ENCODE data around the gene B3GNT3. TPM values are rescaled to one million over a fixed set of nuclear protein-coding genes. Genes with fewer than 3 reads are reported as not detected.

Gene B3GNT3
- total and polyA plus RNA-seq, 2 of the 4 experiments (the other 2 are of a cell fraction), result not detected

DNA sequence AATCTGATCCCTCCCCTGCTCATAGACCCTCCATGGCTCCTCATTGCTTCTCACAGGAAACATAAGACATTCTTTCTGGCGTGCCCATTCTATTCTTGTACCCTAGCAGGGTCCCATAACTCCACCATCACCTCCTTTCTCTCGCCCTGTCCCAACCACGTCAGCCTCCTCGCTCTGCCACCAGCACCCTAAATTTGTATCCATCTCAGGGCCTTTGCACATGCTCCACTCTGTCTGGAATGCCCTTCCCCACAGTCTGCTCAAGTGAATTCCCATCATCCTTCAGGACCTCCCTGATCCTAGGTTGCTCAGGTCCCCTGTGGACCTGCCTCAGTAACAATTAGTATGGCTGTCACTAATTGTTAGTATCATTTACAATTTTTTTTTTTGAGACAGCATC, 10.5 kb downstream of the B3GNT3 start:
- no peak overlapping the region for H3K9ac ChIP-seq (ENCODE audit: low read depth, low read length)
- no peaks in the 10 kb centered on the region for H3K79me1 ChIP-seq (ENCODE audit: low read depth in 1 of 2, low read length in 2 of 2)
- ATAC-seq (ENCODE audit: low read depth) (no peak), DNase-seq (no peak)
- H3K18ac ChIP-seq (ENCODE audit: low read depth, low read length), result no peak overlapping the region
- H3K9me3 ChIP-seq (ENCODE audit: control insufficient read depth, insufficient read depth, low read length), result 0 out of 2 replicates have a peak, but pooled peaks cover 2% of the 10 kb centered on the region
- in situ Hi-C loops (cut with MboI; ENCODE audit: low sequenced_read_pairs) (no loop called here), intact Hi-C loops (cut with micrococcal nuclease) (no loop called here), dilution Hi-C loops (cut with HindIII; ENCODE audit: low sequenced_read_pairs, unreplicated experiment) (no loop called here)
- no peak overlapping the region for H4K5ac ChIP-seq (ENCODE audit: low read depth, low read length)
- CTCF ChIA-PET, result no interaction called here
- no peaks in the 10 kb centered on the region for H3K9me1 ChIP-seq (ENCODE audit: insufficient read depth, low read length)
- no peak overlapping the region for H4K91ac ChIP-seq (ENCODE audit: insufficient read depth, low read depth, low read length)
- no peaks in the 10 kb centered on the region for H3K36me3 ChIP-seq (ENCODE audit: control insufficient read depth, insufficient read depth, low read length)
- H3K27ac ChIP-seq (ENCODE audit: insufficient read depth, low read length), result no peak overlapping the region
- H2AK9ac ChIP-seq (replicated peaks; ENCODE audit: low read depth, low read length, poor library complexity), result no peak overlapping the region
- H3K4me2 ChIP-seq (ENCODE audit: low read depth, low read length), result no peak overlapping the region
- H3K23ac ChIP-seq (ENCODE audit: low read depth, low read length), result no peak overlapping the region
- no peak overlapping the region for H3K56ac ChIP-seq (ENCODE audit: extremely low read depth, insufficient read depth, low read length)
- H3K27me3 ChIP-seq (ENCODE audit: control insufficient read depth, insufficient read depth, low read length), result peaks cover 28% of the 10 kb centered on the region
- H2BK15ac ChIP-seq (ENCODE audit: low read depth, low read length), result no peak overlapping the region
- H2BK20ac ChIP-seq (ENCODE audit: low read depth, low read length), result no peak overlapping the region
- BruUV-seq (replicated peaks), result no TSS peak
- no peaks in the 10 kb centered on the region for H3K4me1 ChIP-seq (ENCODE audit: control insufficient read depth, insufficient read depth, low read length)
- H2AK5ac ChIP-seq (ENCODE audit: low read depth, low read length), result no peak overlapping the region
- no peak overlapping the region for H3K14ac ChIP-seq (replicated peaks; ENCODE audit: low read depth, low read length)
- H4K8ac ChIP-seq (ENCODE audit: low read depth in 2 of 2, low read length in 2 of 2), result no peak overlapping the region
- no peak overlapping the region for H2BK120ac ChIP-seq (ENCODE audit: low read depth, low read length)
- no peak overlapping the region for H2AFZ ChIP-seq (replicated peaks; ENCODE audit: low read length, poor library complexity)
- no peaks in the 10 kb centered on the region for H4K20me1 ChIP-seq (ENCODE audit: insufficient read depth, low read length)
- no peak overlapping the region for H3K4me3 ChIP-seq (ENCODE audit: insufficient read depth, low read depth, low read length)
- 30% methylated on average over 4 of the region's 4 CpGs; no CpG with 5 or more reads in 1 of the 2 experiments for WGBS, 2 experiments (ENCODE audit: extremely low coverage in 2 of 2, insufficient read length in 1 of 2)
- no peak overlapping the region for H3K4ac ChIP-seq (ENCODE audit: low read depth, low read length)
- POLR2A ChIA-PET (ENCODE audit: unreplicated experiment), result no interaction called here
- H2BK5ac ChIP-seq (ENCODE audit: low read depth, low read length, poor library complexity, severe bottlenecking), result no peak overlapping the region
- TF ChIP-seq SMC3 (IDR thresholded peaks at IDR 0.05; ENCODE audit: low read depth, low read length), result no peak
- no peak for TF ChIP-seq MAZ (IDR thresholded peaks at IDR 0.05; ENCODE audit: borderline replicate concordance, low read depth, low read length)
- no peak for TF ChIP-seq RAD21 (IDR thresholded peaks at IDR 0.05; ENCODE audit: low read length)
- no peak for TF ChIP-seq CEBPB (IDR thresholded peaks at IDR 0.05; ENCODE audit: low read depth, low read length)
- TF ChIP-seq, protein P1, sequence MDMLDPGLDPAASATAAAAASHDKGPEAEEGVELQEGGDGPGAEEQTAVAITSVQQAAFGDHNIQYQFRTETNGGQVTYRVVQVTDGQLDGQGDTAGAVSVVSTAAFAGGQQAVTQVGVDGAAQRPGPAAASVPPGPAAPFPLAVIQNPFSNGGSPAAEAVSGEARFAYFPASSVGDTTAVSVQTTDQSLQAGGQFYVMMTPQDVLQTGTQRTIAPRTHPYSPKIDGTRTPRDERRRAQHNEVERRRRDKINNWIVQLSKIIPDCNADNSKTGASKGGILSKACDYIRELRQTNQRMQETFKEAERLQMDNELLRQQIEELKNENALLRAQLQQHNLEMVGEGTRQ (IDR thresholded peaks at IDR 0.05; ENCODE audit: low read depth, low read length), result no peak
- TF ChIP-seq BHLHE40 (IDR thresholded peaks at IDR 0.05; ENCODE audit: low read depth, low read length), result no peak
- TF ChIP-seq RFX5 (IDR thresholded peaks at IDR 0.05; ENCODE audit: low read depth, low read length), result no peak
- no peak for TF ChIP-seq POLR2A (IDR thresholded peaks at IDR 0.05; ENCODE audit: low read depth, low read length)
- TF ChIP-seq, protein P2, sequence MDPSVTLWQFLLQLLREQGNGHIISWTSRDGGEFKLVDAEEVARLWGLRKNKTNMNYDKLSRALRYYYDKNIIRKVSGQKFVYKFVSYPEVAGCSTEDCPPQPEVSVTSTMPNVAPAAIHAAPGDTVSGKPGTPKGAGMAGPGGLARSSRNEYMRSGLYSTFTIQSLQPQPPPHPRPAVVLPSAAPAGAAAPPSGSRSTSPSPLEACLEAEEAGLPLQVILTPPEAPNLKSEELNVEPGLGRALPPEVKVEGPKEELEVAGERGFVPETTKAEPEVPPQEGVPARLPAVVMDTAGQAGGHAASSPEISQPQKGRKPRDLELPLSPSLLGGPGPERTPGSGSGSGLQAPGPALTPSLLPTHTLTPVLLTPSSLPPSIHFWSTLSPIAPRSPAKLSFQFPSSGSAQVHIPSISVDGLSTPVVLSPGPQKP (IDR thresholded peaks at IDR 0.05; ENCODE audit: borderline replicate concordance, low read depth, low read length), result no peak
- no peak for TF ChIP-seq MAFK (IDR thresholded peaks at IDR 0.05; ENCODE audit: low read depth, low read length)
- no peak for TF ChIP-seq FOS (IDR thresholded peaks at IDR 0.05; ENCODE audit: low read depth, low read length)
- TF ChIP-seq RCOR1 (IDR thresholded peaks at IDR 0.05; ENCODE audit: insufficient replicate concordance, low read length), result no peak
- TF ChIP-seq, protein P3, sequence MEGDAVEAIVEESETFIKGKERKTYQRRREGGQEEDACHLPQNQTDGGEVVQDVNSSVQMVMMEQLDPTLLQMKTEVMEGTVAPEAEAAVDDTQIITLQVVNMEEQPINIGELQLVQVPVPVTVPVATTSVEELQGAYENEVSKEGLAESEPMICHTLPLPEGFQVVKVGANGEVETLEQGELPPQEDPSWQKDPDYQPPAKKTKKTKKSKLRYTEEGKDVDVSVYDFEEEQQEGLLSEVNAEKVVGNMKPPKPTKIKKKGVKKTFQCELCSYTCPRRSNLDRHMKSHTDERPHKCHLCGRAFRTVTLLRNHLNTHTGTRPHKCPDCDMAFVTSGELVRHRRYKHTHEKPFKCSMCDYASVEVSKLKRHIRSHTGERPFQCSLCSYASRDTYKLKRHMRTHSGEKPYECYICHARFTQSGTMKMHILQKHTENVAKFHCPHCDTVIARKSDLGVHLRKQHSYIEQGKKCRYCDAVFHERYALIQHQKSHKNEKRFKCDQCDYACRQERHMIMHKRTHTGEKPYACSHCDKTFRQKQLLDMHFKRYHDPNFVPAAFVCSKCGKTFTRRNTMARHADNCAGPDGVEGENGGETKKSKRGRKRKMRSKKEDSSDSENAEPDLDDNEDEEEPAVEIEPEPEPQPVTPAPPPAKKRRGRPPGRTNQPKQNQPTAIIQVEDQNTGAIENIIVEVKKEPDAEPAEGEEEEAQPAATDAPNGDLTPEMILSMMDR (conservative IDR thresholded peaks at IDR 0.05; ENCODE audit: low read depth, low read length), result no peak
- TF ChIP-seq CHD1 (IDR thresholded peaks at IDR 0.05; ENCODE audit: low read depth, low read length), result no peak
